ENCODE results near the gene FGFR2. TPM values are rescaled to one million over a fixed set of nuclear protein-coding genes. Genes with fewer than 3 reads are reported as not detected.

FGFR2 gene
- total RNA-seq, 2 experiments from 2014 or later: 0.14 to 0.22 TPM

DNA sequence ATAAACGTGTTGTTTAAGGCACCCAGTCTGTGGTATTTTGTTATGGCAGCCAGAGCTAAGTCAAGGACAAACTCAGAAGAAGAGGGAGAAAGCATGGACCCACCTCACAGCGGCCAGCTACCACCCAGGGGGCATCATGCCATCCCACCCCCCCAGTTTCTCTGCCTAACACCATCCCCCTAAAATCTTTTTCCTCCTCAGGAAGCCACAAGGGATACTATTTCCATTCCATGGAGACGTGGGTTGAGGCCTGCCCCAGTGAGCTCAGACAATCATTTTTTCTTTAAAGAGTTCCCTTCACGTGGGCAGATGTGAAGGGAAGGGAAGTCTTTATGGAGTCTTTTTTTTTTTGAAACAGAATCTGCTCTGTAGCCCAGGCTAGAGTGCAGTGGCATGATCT, 131.8 kb downstream of the FGFR2 start:
- H3K27me3 Mint-ChIP-seq: no peaks in the 10 kb centered on the region
- intact Hi-C loops (cut with DNase I, micrococcal nuclease): no loop called here
- H3K9me3 Mint-ChIP-seq: no peaks in the 10 kb centered on the region
- no peak overlapping the region for H3K27ac Mint-ChIP-seq
- Histone ChIP-seq H3K27me3 (ENCODE audit: control insufficient read depth in 1 of 2, insufficient read depth in 2 of 2, low read length in 2 of 2) (no peaks in the 10 kb centered on the region), H3K4me3 (ENCODE audit: low read length) (no peak overlapping the region), H3K4me1 (ENCODE audit: insufficient read depth, low read length) (no peaks in the 10 kb centered on the region), H3K9me3 (ENCODE audit: control insufficient read depth in 1 of 2, insufficient read depth in 1 of 2, low read length in 2 of 2) (peaks cover 0 to 3% of the 10 kb centered on the region in 2 experiments), H3K27ac (ENCODE audit: low read depth in 1 of 2, low read length in 2 of 2) (no peak overlapping the region), H3K36me3 (ENCODE audit: insufficient read depth, low read length) (no peaks in the 10 kb centered on the region)
- TF ChIP-seq, protein P1, sequence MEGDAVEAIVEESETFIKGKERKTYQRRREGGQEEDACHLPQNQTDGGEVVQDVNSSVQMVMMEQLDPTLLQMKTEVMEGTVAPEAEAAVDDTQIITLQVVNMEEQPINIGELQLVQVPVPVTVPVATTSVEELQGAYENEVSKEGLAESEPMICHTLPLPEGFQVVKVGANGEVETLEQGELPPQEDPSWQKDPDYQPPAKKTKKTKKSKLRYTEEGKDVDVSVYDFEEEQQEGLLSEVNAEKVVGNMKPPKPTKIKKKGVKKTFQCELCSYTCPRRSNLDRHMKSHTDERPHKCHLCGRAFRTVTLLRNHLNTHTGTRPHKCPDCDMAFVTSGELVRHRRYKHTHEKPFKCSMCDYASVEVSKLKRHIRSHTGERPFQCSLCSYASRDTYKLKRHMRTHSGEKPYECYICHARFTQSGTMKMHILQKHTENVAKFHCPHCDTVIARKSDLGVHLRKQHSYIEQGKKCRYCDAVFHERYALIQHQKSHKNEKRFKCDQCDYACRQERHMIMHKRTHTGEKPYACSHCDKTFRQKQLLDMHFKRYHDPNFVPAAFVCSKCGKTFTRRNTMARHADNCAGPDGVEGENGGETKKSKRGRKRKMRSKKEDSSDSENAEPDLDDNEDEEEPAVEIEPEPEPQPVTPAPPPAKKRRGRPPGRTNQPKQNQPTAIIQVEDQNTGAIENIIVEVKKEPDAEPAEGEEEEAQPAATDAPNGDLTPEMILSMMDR (IDR thresholded peaks at IDR 0.05): no peak
- no peak overlapping the region for H3K4me3 Mint-ChIP-seq
- DNase-seq: no peak
- H3K36me3 Mint-ChIP-seq (ENCODE audit: low read depth): no peaks in the 10 kb centered on the region
- POLR2A ChIA-PET: no interaction called here
- H3K4me1 Mint-ChIP-seq (ENCODE audit: low read depth): no peaks in the 10 kb centered on the region
- CTCF ChIA-PET: no interaction called here
- no peak for ATAC-seq (ENCODE audit: poor library complexity)

GRCh38 chr10:121465215-121465614, 133.0 kb downstream of the FGFR2 start:
- no peak for DNase-seq
- intact Hi-C loops (cut with DNase I, micrococcal nuclease): no loop called here
- ChIA-PET POLR2A (no interaction called here), CTCF (no interaction called here)
- Mint-ChIP-seq H3K36me3 (ENCODE audit: low read depth) (no peaks in the 10 kb centered on the region), H3K9me3 (no peaks in the 10 kb centered on the region), H3K4me1 (ENCODE audit: low read depth) (no peaks in the 10 kb centered on the region), H3K27ac (no peak overlapping the region), H3K27me3 (no peaks in the 10 kb centered on the region), H3K4me3 (no peak overlapping the region)
- ATAC-seq (ENCODE audit: poor library complexity): no peak
- no peak overlapping the region for H3K4me3 ChIP-seq (ENCODE audit: low read length)
- H3K27me3 ChIP-seq (ENCODE audit: control insufficient read depth in 1 of 2, insufficient read depth in 2 of 2, low read length in 2 of 2): no peaks in the 10 kb centered on the region
- no peaks in the 10 kb centered on the region for H3K36me3 ChIP-seq (ENCODE audit: insufficient read depth, low read length)
- no peak overlapping the region for H3K27ac ChIP-seq (ENCODE audit: low read depth in 1 of 2, low read length in 2 of 2)
- H3K4me1 ChIP-seq (ENCODE audit: insufficient read depth, low read length): no peaks in the 10 kb centered on the region
- H3K9me3 ChIP-seq (ENCODE audit: control insufficient read depth in 1 of 2, insufficient read depth in 1 of 2, low read length in 2 of 2): peaks cover 0 to 8% of the 10 kb centered on the region in 2 experiments
- TF ChIP-seq, protein P1 (IDR thresholded peaks at IDR 0.05): no peak

DNA sequence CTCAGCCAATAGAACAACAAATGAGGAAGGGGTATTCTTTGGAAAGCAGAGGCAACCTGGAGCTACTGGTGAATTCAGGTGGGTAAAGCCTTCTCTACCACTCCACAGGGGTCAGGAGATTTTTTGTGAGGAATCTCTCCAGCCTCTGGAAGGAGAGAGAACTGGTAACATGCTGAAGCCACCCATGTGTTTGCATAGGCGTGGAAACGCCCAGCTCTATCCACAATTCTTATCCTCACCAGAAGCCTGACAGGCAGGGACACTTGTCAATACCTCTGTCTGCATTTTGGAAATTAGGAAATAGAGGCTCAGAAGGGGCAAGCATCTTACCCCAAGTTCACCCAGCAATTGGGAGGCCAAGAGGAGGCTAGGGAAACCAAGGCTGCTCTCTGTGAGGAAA, 133.7 kb downstream of the FGFR2 start:
- TF ChIP-seq, protein P1 (IDR thresholded peaks at IDR 0.05): no peak
- intact Hi-C loops (cut with DNase I, micrococcal nuclease): no loop called here
- Histone ChIP-seq H3K27ac (ENCODE audit: low read depth in 1 of 2, low read length in 2 of 2) (no peak overlapping the region), H3K4me3 (ENCODE audit: low read length) (no peak overlapping the region), H3K27me3 (ENCODE audit: control insufficient read depth in 1 of 2, insufficient read depth in 2 of 2, low read length in 2 of 2) (no peaks in the 10 kb centered on the region), H3K36me3 (ENCODE audit: insufficient read depth, low read length) (no peaks in the 10 kb centered on the region), H3K4me1 (ENCODE audit: insufficient read depth, low read length) (no peaks in the 10 kb centered on the region), H3K9me3 (ENCODE audit: control insufficient read depth in 1 of 2, insufficient read depth in 1 of 2, low read length in 2 of 2) (peaks cover 0 to 8% of the 10 kb centered on the region in 2 experiments)
- H3K36me3 Mint-ChIP-seq (ENCODE audit: low read depth): no peaks in the 10 kb centered on the region
- CTCF ChIA-PET: no interaction called here
- ATAC-seq (ENCODE audit: poor library complexity) (no peak), DNase-seq (no peak)
- H3K4me1 Mint-ChIP-seq (ENCODE audit: low read depth): no peaks in the 10 kb centered on the region
- H3K27me3 Mint-ChIP-seq: no peaks in the 10 kb centered on the region
- POLR2A ChIA-PET: no interaction called here
- H3K9me3 Mint-ChIP-seq: no peaks in the 10 kb centered on the region
- H3K27ac Mint-ChIP-seq: no peak overlapping the region
- H3K4me3 Mint-ChIP-seq: no peak overlapping the region

All from CD4-positive, alpha-beta T cell (primary cell).